A549 (cell line): ENCODE data around the gene FBN3. TPM values are rescaled to one million over a fixed set of nuclear protein-coding genes. Genes with fewer than 3 reads are reported as not detected.

ENCODE experiments used
- ATAC-seq, 2 experiments: fragments of 200-7000 bp in 1 of 2; fragments of >200 bp in 1 of 2; cut with Nextera tagmentation in 1 of 2; cut with Tn5 transposase in 1 of 2; 3 replicates each; pipeline versions ENCODE4 v1.8.0 to v1.9.1; 2018 to 2020; ENCODE audit warnings: mild to moderate bottlenecking in 1 of 2, moderate library complexity in 1 of 2
- CTCF ChIA-PET: fragments of 300-600 bp; sonication (Branson Sonifier 250); formaldehyde crosslinking; extraction: SDS; loops from one replicate; lab custom pipeline; 2021; ENCODE audit warnings: antibody characterized with exemption, inconsistent platforms; lab: Yijun Ruan, JAX
- POLR2A ChIA-PET: fragments of 350-600 bp; formaldehyde crosslinking; extraction: SDS; loops from one replicate; lab custom pipeline; 2021; ENCODE audit warnings: antibody characterized with exemption, inconsistent platforms; lab: Yijun Ruan, JAX
- DNase-seq, 2 experiments: peaks; one replicate each; pipeline versions ENCODE4 v3.0.0 to v3.0.0-alpha.2; 2011 to 2016; ENCODE audit warnings: low read depth in 1 of 2, low spot score in 1 of 2
- FAIRE-seq: peaks from 2 replicates; lab custom pipeline; 2011; peaks lifted over from hg19 to GRCh38; lab: Jason Lieb, UNC
- H3K27ac ChIP-seq, 2 experiments: fragments of >200 bp; sonication (Bioruptor Twin); formaldehyde crosslinking; 3 replicates each; pipeline ENCODE4 v1.5.1; 2016 to 2017
- H3K4me1 ChIP-seq: fragments of >200 bp; sonication (Bioruptor Twin); formaldehyde crosslinking; 3 replicates; pipeline ENCODE4 v1.6.1; 2016
- H3K4me2 ChIP-seq: fragments of >200 bp; sonication (Bioruptor Twin); formaldehyde crosslinking; 3 replicates; pipeline ENCODE4 v1.6.1; 2016
- H3K4me3 ChIP-seq: fragments of >200 bp; sonication (Bioruptor Twin); formaldehyde crosslinking; 3 replicates; pipeline ENCODE4 v1.5.1; 2016
- H3K9me3 ChIP-seq: fragments of >200 bp; sonication (Bioruptor Twin); formaldehyde crosslinking; 3 replicates; pipeline ENCODE4 v1.6.1; 2016
- CBX2 ChIP-seq: fragments of 200-600 bp; sonication (generic); IDR thresholded peaks from 2 replicates; pipeline ENCODE4 v1.6.1; 2016; ENCODE audit warnings: low read depth, mild to moderate bottlenecking, borderline replicate concordance
- CBX8 ChIP-seq: fragments of 200-600 bp; sonication (generic); IDR thresholded peaks from 2 replicates; pipeline ENCODE4 v1.6.1; 2016
- EHMT2 ChIP-seq: fragments of 200-600 bp; sonication (generic); IDR thresholded peaks from 2 replicates; pipeline ENCODE4 v1.6.1; 2016; ENCODE audit warnings: antibody characterized with exemption, low read depth, mild to moderate bottlenecking, moderate library complexity
- EP300 ChIP-seq, 2 experiments: fragments of >200 bp; sonication (Bioruptor Twin); formaldehyde crosslinking; IDR thresholded peaks; 2 replicates in 1 of 2; 3 replicates in 1 of 2; pipeline ENCODE4 v1.6.1; 2016 to 2017
- FOSB ChIP-seq: fragments of 250-450 bp; sonication (Bioruptor Pico); IDR thresholded peaks from 2 replicates; pipeline ENCODE4 v1.5.0; 2020; ENCODE audit warnings: mild to moderate bottlenecking, moderate library complexity
- FOXS1 ChIP-seq: fragments of 250-450 bp; sonication (Bioruptor Pico); IDR thresholded peaks from 2 replicates; pipeline ENCODE4 v1.5.0; 2020; ENCODE audit warnings: mild to moderate bottlenecking, moderate library complexity
- HDAC2 ChIP-seq: fragments of 200-600 bp; sonication (generic); IDR thresholded peaks from 2 replicates; pipeline ENCODE4 v1.6.1; 2016
- HEYL ChIP-seq: fragments of 250-450 bp; sonication (Bioruptor Pico); IDR thresholded peaks from 2 replicates; pipeline ENCODE4 v1.8.0; 2021; ENCODE audit warnings: mild to moderate bottlenecking, moderate library complexity
- HOXB13 ChIP-seq: fragments of 250-450 bp; sonication (Bioruptor Pico); IDR thresholded peaks from 2 replicates; pipeline ENCODE4 v1.5.0; 2020; ENCODE audit warnings: low read depth, mild to moderate bottlenecking, moderate library complexity
- JUN ChIP-seq, 2 experiments: fragments of >200 bp; sonication (Bioruptor Twin); formaldehyde crosslinking; IDR thresholded peaks; 2 replicates in 1 of 2; 3 replicates in 1 of 2; pipeline ENCODE4 v1.6.1; 2016 to 2017
- KDM1A ChIP-seq: fragments of 200-600 bp; sonication (generic); IDR thresholded peaks from 2 replicates; pipeline ENCODE4 v1.6.1; 2016; ENCODE audit warnings: low read depth, mild to moderate bottlenecking
- MAZ ChIP-seq: fragments of 150-350 bp; IDR thresholded peaks from 2 replicates; pipeline ENCODE4 v1.6.1; 2014; ENCODE audit warnings: antibody characterized with exemption, low read depth, low read length, borderline replicate concordance
- NFE2L2 ChIP-seq: fragments of 150-350 bp; conservative IDR thresholded peaks from 2 replicates; pipeline ENCODE4 v1.6.1; 2014; ENCODE audit warnings: low read length
- RAD21 ChIP-seq, 2 experiments: fragments of >200 bp in 1 of 2; sonication (Bioruptor Twin) in 1 of 2; formaldehyde crosslinking in 1 of 2; IDR thresholded peaks in 1 of 2; conservative IDR thresholded peaks in 1 of 2; 2 replicates in 1 of 2; 3 replicates in 1 of 2; pipeline ENCODE4 v1.6.1; 2012 to 2018; ENCODE audit warnings: inconsistent platforms in 1 of 2
- RARB ChIP-seq: fragments of 250-450 bp; sonication (Bioruptor Pico); IDR thresholded peaks from 2 replicates; pipeline ENCODE4 v1.8.0; 2021; ENCODE audit warnings: mild to moderate bottlenecking, moderate library complexity
- RFX5 ChIP-seq: fragments of 450-650 bp; IDR thresholded peaks from 2 replicates; pipeline ENCODE4 v1.7.1; 2014; ENCODE audit warnings: antibody characterized with exemption, mild to moderate bottlenecking, moderate library complexity
- ZFP36 ChIP-seq: fragments of 450-650 bp; IDR thresholded peaks from 2 replicates; pipeline ENCODE4 v1.6.1; 2014; ENCODE audit warnings: borderline replicate concordance; ENCODE audit not compliant: partially characterized antibody
- WGBS: methylation state at CpG from one replicate; pipeline ENCODE4 v1.1.6; 2017; ENCODE audit errors: missing lambda C conversion rate; 5-methylcytosine and 5-hydroxymethylcytosine counted together
- polyA plus RNA-seq, 4 experiments: library from polyadenylated mRNA; depleted of rRNA in 3 of 4; stranded (reverse); fragments of >200 nt; fragmentation: RNase III in 1 of 4; extraction: RNeasy Plus Mini Kit Qiagen cat#74134 plus additional on column Dnase treatment in 1 of 4; gene quantifications; 2 replicates in 3 of 4; 3 replicates in 1 of 4; pipeline ENCODE4 v1.2.3, GENCODE V29; 2011 to 2017
- TF ChIP-seq, protein P1 (sequence below): fragments of 450-650 bp; IDR thresholded peaks from 2 replicates; pipeline ENCODE4 v1.6.1; 2014; ENCODE audit warnings: antibody characterized with exemption
- TF ChIP-seq, protein P2 (sequence below): fragments of 150-350 bp; IDR thresholded peaks from 2 replicates; pipeline ENCODE4 v1.6.1; 2014; ENCODE audit warnings: low read depth, mild to moderate bottlenecking, low read length
- TF ChIP-seq, protein P3 (sequence below): fragments of 200-600 bp; sonication (generic); IDR thresholded peaks from 2 replicates; pipeline ENCODE4 v1.6.1; 2016; ENCODE audit warnings: antibody characterized with exemption, mild to moderate bottlenecking, moderate library complexity
- TF ChIP-seq, protein P4 (sequence below): fragments of 250-450 bp; sonication (Bioruptor Pico); IDR thresholded peaks from 2 replicates; pipeline ENCODE4 v1.5.0; 2021; ENCODE audit warnings: mild to moderate bottlenecking, moderate library complexity, borderline replicate concordance

Gene FBN3
- polyA plus RNA-seq, 2 of the 4 experiments (the other 2 are of a cell fraction), result not detected

DNA sequence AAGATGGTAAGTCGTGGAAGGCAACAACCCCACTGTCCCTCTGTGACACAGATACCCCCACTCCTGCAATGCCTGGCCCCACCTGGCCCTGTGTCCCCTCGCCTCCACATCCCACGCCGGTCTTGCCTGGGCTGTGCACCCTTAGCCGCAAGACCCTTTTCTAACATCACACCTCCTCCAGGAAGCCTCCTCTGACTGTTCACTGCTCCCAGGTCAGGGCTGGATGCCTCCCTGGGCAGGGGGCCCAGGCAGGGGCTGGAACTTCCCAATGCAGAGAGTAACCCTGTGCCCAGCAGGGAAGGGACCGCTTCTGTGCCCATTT lies 1.3 kb downstream of the FBN3 start:
- FAIRE-seq (no peak), DNase-seq (no peak), ATAC-seq (no peak)
- Histone ChIP-seq H3K9me3 (no peaks in the 10 kb centered on the region), H3K27ac (no peak overlapping the region), H3K4me3 (no peak overlapping the region), H3K4me1 (peaks cover 5% of the 10 kb centered on the region; the same call in 1 of the 3 replicates), H3K4me2 (peak overlapping the region; percentile 99)
- 64% methylated on average over 4 of the region's 6 CpGs for WGBS
- TF ChIP-seq KDM1A (0 out of 2 replicates have a peak, but pooled peaks have one; percentile 65), HOXB13 (CRISPR knock-in tag) (no peak), ZFP36 (peak; percentile 65)
- TF ChIP-seq, protein P1, sequence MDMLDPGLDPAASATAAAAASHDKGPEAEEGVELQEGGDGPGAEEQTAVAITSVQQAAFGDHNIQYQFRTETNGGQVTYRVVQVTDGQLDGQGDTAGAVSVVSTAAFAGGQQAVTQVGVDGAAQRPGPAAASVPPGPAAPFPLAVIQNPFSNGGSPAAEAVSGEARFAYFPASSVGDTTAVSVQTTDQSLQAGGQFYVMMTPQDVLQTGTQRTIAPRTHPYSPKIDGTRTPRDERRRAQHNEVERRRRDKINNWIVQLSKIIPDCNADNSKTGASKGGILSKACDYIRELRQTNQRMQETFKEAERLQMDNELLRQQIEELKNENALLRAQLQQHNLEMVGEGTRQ, result no peak
- ChIA-PET POLR2A (no interaction called here), CTCF (no interaction called here)

DNA sequence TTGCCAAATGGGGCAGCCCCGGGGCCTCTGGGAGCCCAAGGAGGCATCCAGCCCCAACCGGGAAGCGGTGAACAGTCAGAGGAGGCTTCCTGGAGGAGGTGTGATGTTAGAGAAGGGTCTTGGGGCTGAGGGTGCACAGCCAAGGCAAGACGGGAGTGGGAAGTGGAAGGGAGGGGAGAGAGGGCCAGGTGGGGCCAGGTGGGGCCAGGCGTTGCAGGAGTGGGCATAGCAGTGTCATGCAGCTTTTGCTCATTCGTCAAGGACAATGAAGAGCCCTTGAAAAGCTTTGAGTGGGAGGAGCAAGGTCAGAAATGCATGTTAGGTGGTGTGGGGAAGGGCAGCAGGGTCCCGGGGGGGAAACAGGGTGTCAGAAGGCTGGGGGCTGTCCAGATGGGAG lies 1.8 kb downstream of the FBN3 start:
- peaks cover 5% of the 10 kb centered on the region; the same call in 1 of the 3 replicates for H3K4me1 ChIP-seq
- ChIA-PET POLR2A (no interaction called here), CTCF (no interaction called here)
- DNase-seq, result no peak
- 18% methylated on average over 4 of the region's 7 CpGs for WGBS
- TF ChIP-seq FOSB (CRISPR knock-in tag) (no peak), RAD21 (conservative IDR thresholded peaks at IDR 0.05 in 1 of 2, IDR thresholded peaks at IDR 0.05 in 1 of 2) (no peak), FOXS1 (CRISPR knock-in tag) (no peak), ZFP36 (peak; percentile 40), CBX2 (no peak), HEYL (CRISPR knock-in tag) (no peak), JUN (IDR thresholded peaks at IDR 0.05) (no peak)
- TF ChIP-seq, protein P2, sequence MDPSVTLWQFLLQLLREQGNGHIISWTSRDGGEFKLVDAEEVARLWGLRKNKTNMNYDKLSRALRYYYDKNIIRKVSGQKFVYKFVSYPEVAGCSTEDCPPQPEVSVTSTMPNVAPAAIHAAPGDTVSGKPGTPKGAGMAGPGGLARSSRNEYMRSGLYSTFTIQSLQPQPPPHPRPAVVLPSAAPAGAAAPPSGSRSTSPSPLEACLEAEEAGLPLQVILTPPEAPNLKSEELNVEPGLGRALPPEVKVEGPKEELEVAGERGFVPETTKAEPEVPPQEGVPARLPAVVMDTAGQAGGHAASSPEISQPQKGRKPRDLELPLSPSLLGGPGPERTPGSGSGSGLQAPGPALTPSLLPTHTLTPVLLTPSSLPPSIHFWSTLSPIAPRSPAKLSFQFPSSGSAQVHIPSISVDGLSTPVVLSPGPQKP, result no peak
- TF ChIP-seq, all 56 proteins: peak for 1
- H3K4me2 ChIP-seq, result no peak overlapping the region
- ATAC-seq (no peak), FAIRE-seq (no peak)
- H3K27ac ChIP-seq, result no peak overlapping the region
- H3K4me3 ChIP-seq, result no peak overlapping the region
- H3K9me3 ChIP-seq, result no peaks in the 10 kb centered on the region

DNA sequence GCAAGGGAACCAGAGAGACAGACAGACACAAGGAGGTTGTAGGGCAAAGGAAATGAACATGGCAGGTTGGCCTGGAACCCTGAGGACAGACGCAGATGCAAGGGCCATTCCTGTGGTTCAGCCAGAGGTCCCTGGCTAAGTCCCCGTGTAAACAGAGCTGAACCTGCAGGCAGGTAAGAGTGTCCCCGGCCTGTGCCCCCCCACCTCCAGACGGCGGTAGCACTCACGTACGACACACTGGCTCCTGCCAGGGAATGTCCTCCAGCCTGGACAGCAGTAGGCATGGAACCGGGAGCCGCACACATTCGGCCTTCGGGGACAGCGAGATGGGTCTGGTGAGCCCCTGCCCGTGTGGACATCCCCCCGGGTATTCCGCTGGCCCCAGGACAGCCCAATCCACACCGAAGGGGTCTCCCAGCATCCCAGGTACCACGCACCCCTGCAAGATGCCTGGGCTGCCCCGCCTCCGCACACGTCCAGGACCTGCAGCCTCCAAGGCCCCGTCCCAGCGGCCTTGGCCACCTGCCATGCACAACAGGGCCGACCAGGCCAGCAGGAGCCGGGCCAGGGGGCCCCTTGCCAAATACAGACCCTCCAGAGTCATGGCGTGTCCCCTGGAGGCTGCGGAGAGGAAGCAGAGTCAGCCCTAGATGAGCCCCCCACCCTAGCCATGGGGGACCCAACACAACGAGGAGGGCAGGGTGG lies 2.4 kb downstream of the FBN3 start:
- Histone ChIP-seq H3K4me1 (peaks cover 5% of the 10 kb centered on the region; the same call in 1 of the 3 replicates), H3K4me2 (no peak overlapping the region)
- FAIRE-seq (no peak), ATAC-seq (no peak), DNase-seq (no peak)
- POLR2A ChIA-PET, result no interaction called here
- 56% methylated on average over 7 of the region's 27 CpGs for WGBS
- CTCF ChIA-PET, result interaction anchor here (0.6 kb wide), 1 partner anchor 22 kb away, joined by 3 read pairs; no protein-coding TSS in a partner anchor
- TF ChIP-seq RFX5 (no peak), MAZ (no peak), FOXS1 (CRISPR knock-in tag) (no peak), EHMT2 (no peak), EP300 (IDR thresholded peaks at IDR 0.05) (no peak), HDAC2 (no peak), ZFP36 (no peak), RAD21 (conservative IDR thresholded peaks at IDR 0.05 in 1 of 2, IDR thresholded peaks at IDR 0.05 in 1 of 2) (no peak), NFE2L2 (no peak), RARB (no peak), CBX8 (no peak)
- TF ChIP-seq, protein P3, sequence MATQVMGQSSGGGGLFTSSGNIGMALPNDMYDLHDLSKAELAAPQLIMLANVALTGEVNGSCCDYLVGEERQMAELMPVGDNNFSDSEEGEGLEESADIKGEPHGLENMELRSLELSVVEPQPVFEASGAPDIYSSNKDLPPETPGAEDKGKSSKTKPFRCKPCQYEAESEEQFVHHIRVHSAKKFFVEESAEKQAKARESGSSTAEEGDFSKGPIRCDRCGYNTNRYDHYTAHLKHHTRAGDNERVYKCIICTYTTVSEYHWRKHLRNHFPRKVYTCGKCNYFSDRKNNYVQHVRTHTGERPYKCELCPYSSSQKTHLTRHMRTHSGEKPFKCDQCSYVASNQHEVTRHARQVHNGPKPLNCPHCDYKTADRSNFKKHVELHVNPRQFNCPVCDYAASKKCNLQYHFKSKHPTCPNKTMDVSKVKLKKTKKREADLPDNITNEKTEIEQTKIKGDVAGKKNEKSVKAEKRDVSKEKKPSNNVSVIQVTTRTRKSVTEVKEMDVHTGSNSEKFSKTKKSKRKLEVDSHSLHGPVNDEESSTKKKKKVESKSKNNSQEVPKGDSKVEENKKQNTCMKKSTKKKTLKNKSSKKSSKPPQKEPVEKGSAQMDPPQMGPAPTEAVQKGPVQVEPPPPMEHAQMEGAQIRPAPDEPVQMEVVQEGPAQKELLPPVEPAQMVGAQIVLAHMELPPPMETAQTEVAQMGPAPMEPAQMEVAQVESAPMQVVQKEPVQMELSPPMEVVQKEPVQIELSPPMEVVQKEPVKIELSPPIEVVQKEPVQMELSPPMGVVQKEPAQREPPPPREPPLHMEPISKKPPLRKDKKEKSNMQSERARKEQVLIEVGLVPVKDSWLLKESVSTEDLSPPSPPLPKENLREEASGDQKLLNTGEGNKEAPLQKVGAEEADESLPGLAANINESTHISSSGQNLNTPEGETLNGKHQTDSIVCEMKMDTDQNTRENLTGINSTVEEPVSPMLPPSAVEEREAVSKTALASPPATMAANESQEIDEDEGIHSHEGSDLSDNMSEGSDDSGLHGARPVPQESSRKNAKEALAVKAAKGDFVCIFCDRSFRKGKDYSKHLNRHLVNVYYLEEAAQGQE, result no peak
- TF ChIP-seq, protein P2, result no peak
- TF ChIP-seq, protein P4, sequence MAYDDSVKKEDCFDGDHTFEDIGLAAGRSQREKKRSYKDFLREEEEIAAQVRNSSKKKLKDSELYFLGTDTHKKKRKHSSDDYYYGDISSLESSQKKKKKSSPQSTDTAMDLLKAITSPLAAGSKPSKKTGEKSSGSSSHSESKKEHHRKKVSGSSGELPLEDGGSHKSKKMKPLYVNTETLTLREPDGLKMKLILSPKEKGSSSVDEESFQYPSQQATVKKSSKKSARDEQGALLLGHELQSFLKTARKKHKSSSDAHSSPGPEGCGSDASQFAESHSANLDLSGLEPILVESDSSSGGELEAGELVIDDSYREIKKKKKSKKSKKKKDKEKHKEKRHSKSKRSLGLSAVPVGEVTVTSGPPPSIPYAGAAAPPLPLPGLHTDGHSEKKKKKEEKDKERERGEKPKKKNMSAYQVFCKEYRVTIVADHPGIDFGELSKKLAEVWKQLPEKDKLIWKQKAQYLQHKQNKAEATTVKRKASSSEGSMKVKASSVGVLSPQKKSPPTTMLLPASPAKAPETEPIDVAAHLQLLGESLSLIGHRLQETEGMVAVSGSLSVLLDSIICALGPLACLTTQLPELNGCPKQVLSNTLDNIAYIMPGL (CRISPR knock-in tag), result no peak
- TF ChIP-seq, all 56 proteins: peak for 0
- Histone ChIP-seq H3K9me3 (no peaks in the 10 kb centered on the region), H3K4me3 (no peak overlapping the region), H3K27ac (no peak overlapping the region)
